ENCODE measurements around the gene ITIH4. TPM values are rescaled to one million over a fixed set of nuclear protein-coding genes. Genes with fewer than 3 reads are reported as not detected.

Gene ITIH4
- total RNA-seq, 3 donors from 2014 or later: 5.6 to 9.5 (median 5.8) TPM

DNA sequence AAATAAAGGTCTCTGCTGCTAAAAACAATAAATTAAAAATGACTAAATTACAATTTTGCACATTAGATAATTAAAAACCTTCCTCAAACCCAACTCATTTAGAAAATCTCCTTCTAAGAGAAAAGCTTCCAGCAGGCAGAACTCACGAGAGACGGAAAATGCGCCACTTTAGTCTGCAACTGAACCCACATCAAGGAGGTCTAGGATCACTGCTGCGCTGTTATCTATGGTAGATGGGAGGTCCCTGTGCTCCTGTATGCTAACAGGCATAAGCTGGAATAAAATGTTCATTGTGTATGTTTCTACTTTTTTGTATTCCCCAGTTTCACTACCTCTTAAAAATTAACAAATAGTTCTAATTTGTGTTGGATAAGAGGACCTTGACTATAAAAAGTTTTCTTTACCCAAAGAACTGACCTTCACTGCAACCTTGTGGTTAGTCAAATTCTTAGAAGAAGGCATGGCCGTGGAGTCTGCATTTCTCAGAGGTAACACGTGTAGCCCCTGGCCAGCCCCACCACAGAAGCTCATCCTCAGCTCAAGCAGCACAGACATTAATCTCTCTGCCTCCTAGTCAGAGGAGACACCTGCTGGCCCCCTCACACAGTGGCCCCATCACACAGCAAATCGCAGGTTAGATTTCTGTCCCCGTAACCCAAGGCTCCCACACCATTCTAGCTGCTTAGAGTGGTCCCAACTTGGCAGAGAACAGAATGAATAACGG, 44.6 kb upstream of the ITIH4 start:
- Histone ChIP-seq H3K4me3 (no peak overlapping the region), H3K36me3 (no peaks in the 10 kb centered on the region), H3K9me3 (no peaks in the 10 kb centered on the region), H3K4me1 (no peaks in the 10 kb centered on the region), H3K27me3 (no peaks in the 10 kb centered on the region), H3K27ac (no peak overlapping the region)
- no peak for TF ChIP-seq POLR2A (IDR thresholded peaks at IDR 0.05)
- TF ChIP-seq, protein P1, sequence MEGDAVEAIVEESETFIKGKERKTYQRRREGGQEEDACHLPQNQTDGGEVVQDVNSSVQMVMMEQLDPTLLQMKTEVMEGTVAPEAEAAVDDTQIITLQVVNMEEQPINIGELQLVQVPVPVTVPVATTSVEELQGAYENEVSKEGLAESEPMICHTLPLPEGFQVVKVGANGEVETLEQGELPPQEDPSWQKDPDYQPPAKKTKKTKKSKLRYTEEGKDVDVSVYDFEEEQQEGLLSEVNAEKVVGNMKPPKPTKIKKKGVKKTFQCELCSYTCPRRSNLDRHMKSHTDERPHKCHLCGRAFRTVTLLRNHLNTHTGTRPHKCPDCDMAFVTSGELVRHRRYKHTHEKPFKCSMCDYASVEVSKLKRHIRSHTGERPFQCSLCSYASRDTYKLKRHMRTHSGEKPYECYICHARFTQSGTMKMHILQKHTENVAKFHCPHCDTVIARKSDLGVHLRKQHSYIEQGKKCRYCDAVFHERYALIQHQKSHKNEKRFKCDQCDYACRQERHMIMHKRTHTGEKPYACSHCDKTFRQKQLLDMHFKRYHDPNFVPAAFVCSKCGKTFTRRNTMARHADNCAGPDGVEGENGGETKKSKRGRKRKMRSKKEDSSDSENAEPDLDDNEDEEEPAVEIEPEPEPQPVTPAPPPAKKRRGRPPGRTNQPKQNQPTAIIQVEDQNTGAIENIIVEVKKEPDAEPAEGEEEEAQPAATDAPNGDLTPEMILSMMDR (IDR thresholded peaks at IDR 0.05): no peak
- no peak for TF ChIP-seq POLR2AphosphoS5 (IDR thresholded peaks at IDR 0.05)
- intact Hi-C loops (cut with DNase I; ENCODE audit: low total_unique reads): no loop called here
- DNase-seq (ENCODE audit: low spot score in 2 of 2): no peak

DNA sequence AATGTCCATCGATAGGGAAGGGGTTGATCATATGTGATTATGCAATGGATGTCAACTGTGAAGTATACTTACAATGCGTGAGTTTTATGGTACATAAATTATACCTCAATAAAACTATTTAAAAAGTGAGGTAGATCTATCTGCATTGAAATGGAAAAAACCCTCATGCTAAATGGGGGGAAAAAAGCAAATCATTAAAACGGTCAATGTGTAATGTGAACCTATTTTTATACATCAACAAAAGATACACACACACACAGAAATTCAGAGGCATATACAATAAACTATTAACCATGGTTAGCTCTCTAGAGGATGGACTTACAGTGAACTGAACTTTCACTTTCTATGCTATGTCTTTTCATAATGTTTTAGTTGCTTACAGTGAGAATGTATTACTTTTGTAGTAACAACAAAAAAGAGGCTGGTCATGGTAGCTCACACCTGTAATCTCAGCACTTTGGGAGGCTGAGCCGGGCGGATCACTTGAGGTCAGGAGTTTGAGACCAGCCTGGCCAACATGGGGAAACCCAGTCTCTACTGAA, 43.8 kb upstream of the ITIH4 start:
- Histone ChIP-seq H3K27ac (no peak overlapping the region), H3K27me3 (no peaks in the 10 kb centered on the region), H3K4me3 (no peak overlapping the region), H3K9me3 (no peaks in the 10 kb centered on the region), H3K36me3 (no peaks in the 10 kb centered on the region), H3K4me1 (no peaks in the 10 kb centered on the region)
- no peak for DNase-seq (ENCODE audit: low spot score in 2 of 2)
- intact Hi-C loops (cut with DNase I; ENCODE audit: low total_unique reads): no loop called here
- TF ChIP-seq POLR2A (IDR thresholded peaks at IDR 0.05) (no peak), POLR2AphosphoS5 (IDR thresholded peaks at IDR 0.05) (no peak)
- TF ChIP-seq, protein P1 (IDR thresholded peaks at IDR 0.05): no peak

DNA sequence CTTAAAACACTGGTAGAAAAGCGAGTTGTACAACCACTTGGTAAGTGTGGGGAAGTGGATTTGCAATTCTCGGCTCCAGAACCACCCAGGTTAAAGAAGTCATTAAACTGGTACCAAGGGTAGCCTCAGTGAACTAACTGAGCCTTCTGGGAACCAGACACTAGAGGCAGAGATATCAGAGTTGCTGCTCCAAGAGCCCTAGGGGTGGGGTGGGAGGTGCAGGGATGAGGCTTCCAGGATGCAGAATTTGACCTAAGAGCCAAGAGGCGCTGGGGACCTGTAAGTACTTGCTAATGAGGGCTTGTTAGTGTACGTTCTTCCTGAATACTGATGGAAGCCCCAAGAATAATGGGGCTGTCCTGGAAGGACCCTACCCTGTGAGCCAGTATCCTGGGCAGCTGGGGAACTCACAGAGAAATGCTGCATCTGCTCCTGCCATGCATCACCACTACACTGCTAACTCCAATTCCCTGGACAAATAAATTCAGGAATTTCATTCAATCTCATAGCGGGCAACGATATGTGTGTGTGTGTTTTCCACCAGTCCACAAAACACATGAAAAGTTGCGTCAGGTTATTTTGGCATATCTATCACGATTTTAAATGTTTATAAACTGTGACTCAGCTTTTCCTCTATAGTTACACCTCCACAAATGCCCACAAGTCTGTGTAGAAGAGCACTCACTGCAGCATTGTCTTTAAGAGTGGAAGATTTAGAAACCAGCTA, 43.1 kb upstream of the ITIH4 start:
- no peaks in the 10 kb centered on the region for H3K27me3 ChIP-seq
- TF ChIP-seq, protein P1 (IDR thresholded peaks at IDR 0.05): no peak
- TF ChIP-seq POLR2AphosphoS5 (IDR thresholded peaks at IDR 0.05): no peak
- no peak for TF ChIP-seq POLR2A (IDR thresholded peaks at IDR 0.05)
- H3K27ac ChIP-seq: no peak overlapping the region
- no peak for DNase-seq (ENCODE audit: low spot score in 2 of 2)
- no peaks in the 10 kb centered on the region for H3K9me3 ChIP-seq
- intact Hi-C loops (cut with DNase I; ENCODE audit: low total_unique reads): no loop called here
- no peak overlapping the region for H3K4me3 ChIP-seq
- H3K4me1 ChIP-seq: no peaks in the 10 kb centered on the region
- no peaks in the 10 kb centered on the region for H3K36me3 ChIP-seq

DNA sequence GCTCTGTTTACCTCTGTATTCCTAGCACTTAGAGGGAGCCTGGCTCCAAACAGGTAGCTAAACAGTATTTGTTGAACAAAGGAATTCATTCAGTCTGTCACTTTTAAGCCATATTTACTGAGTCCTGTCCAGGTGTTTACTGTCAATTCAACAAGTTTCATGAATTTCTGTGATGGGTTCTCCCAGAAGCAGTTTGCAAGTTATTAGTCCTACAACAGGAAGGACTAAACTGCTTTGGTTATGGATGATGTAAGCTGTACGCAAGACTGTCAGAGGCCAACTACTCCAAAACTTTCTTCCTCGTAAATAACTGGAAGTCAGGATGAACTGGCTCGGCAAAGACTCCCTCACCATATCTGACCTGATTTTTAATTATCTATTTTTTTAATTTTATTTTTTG, 41.8 kb upstream of the ITIH4 start:
- intact Hi-C loops (cut with DNase I; ENCODE audit: low total_unique reads): no loop called here
- DNase-seq (ENCODE audit: low spot score in 2 of 2): no peak
- Histone ChIP-seq H3K36me3 (no peaks in the 10 kb centered on the region), H3K4me3 (no peak overlapping the region), H3K9me3 (no peaks in the 10 kb centered on the region), H3K27me3 (no peaks in the 10 kb centered on the region), H3K27ac (no peak overlapping the region), H3K4me1 (no peaks in the 10 kb centered on the region)
- TF ChIP-seq POLR2A (IDR thresholded peaks at IDR 0.05) (no peak), POLR2AphosphoS5 (IDR thresholded peaks at IDR 0.05) (no peak)
- TF ChIP-seq, protein P1 (IDR thresholded peaks at IDR 0.05): no peak

DNA sequence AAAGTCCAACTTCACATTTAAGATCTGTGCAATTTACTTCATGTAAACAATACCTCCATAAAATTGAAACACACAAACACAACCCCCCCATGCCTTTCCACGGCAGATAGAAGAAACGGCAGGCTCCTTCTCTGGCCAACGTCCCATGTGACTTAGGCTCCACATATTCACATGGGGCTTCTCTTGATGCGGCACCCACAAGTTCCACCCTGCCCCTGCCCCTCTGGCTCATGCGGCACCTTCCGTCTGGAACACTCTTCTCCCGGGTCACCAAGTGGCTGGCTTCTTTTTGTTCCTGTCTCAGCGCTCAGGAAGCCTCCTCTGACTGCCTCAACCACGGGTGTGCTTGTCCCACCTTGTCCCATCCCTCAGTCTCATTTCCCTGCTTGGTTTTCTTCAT, 41.3 kb upstream of the ITIH4 start:
- H3K4me1 ChIP-seq: no peaks in the 10 kb centered on the region
- no peaks in the 10 kb centered on the region for H3K36me3 ChIP-seq
- DNase-seq (ENCODE audit: low spot score in 2 of 2): no peak
- no peaks in the 10 kb centered on the region for H3K9me3 ChIP-seq
- H3K4me3 ChIP-seq: no peak overlapping the region
- H3K27me3 ChIP-seq: no peaks in the 10 kb centered on the region
- intact Hi-C loops (cut with DNase I; ENCODE audit: low total_unique reads): no loop called here
- TF ChIP-seq, protein P1 (IDR thresholded peaks at IDR 0.05): no peak
- TF ChIP-seq POLR2AphosphoS5 (IDR thresholded peaks at IDR 0.05) (no peak), POLR2A (IDR thresholded peaks at IDR 0.05) (no peak)
- no peak overlapping the region for H3K27ac ChIP-seq

All from breast epithelium (tissue), 4 donors.